PC-3 (cell line): ENCODE results near the gene ASB7. TPM values are rescaled to one million over a fixed set of nuclear protein-coding genes. Genes with fewer than 3 reads are reported as not detected.

Source experiments
- ATAC-seq: fragments of 200-7000 bp; cut with Tn5 transposase; 2 replicates; pipeline ENCODE4 v1.9.1; 2020; ENCODE audit warnings: mild to moderate bottlenecking, moderate library complexity
- BruUV-seq: library from RNA; stranded (reverse); fragments of 400-500 nt; replicated peaks from 2 replicates; lab custom pipeline; 2021; lab: Mats Ljungman, UMichigan
- CTCF ChIA-PET: fragments of 300-600 bp; sonication (Branson Sonifier 250); formaldehyde crosslinking; loops from one replicate; lab custom pipeline; 2022; ENCODE audit warnings: antibody characterized with exemption; lab: Charles Lee
- POLR2A ChIA-PET: fragments of 300-600 bp; sonication (Branson Sonifier 250); formaldehyde crosslinking; loops from one replicate; lab custom pipeline; 2022; ENCODE audit warnings: antibody characterized with exemption; ENCODE audit not compliant: unreplicated experiment; lab: Charles Lee
- DNase-seq: peaks from one replicate; pipeline ENCODE4 v3.0.0-alpha.2; 2015
- H2AFZ ChIP-seq: fragments of 300-600 bp; sonication (generic); 2 replicates; pipeline ENCODE4 v1.6.0; 2016; ENCODE audit warnings: antibody characterized with exemption, low read length
- H3F3A ChIP-seq: fragments of 300-600 bp; sonication (generic); one replicate; pipeline ENCODE4 v1.6.0; 2017; ENCODE audit warnings: antibody characterized with exemption, low read length, control low read depth, mild to moderate bottlenecking; ENCODE audit not compliant: unreplicated experiment
- H3K27ac ChIP-seq: fragments of 300-600 bp; sonication (generic); 2 replicates; pipeline ENCODE4 v1.5.1; 2016; ENCODE audit warnings: mild to moderate bottlenecking, low read length
- H3K27me3 ChIP-seq: fragments of 300-600 bp; sonication (generic); 2 replicates; pipeline ENCODE4 v1.6.1; 2016; ENCODE audit warnings: low read length, mixed read lengths
- H3K36me3 ChIP-seq: fragments of 300-600 bp; sonication (generic); 2 replicates; pipeline ENCODE4 v1.6.1; 2016; ENCODE audit warnings: low read depth, mixed run types, low read length, mixed read lengths
- H3K4me1 ChIP-seq: fragments of 300-600 bp; sonication (generic); 2 replicates; pipeline ENCODE4 v1.5.1; 2016; ENCODE audit warnings: low read length; ENCODE audit not compliant: insufficient read depth
- H3K4me2 ChIP-seq: fragments of 300-600 bp; sonication (generic); 2 replicates; pipeline ENCODE4 v1.6.0; 2016; ENCODE audit warnings: low read length
- H3K4me3 ChIP-seq: fragments of 300-600 bp; sonication (generic); 2 replicates; pipeline ENCODE4 v1.5.1; 2016; ENCODE audit warnings: mild to moderate bottlenecking, low read length, mixed read lengths
- H3K79me2 ChIP-seq: fragments of 300-600 bp; sonication (generic); 2 replicates; pipeline ENCODE4 v1.6.1; 2017; ENCODE audit warnings: low read length, mixed read lengths
- H3K9ac ChIP-seq: fragments of 300-600 bp; sonication (generic); 2 replicates; pipeline ENCODE4 v1.6.0; 2016; ENCODE audit warnings: mild to moderate bottlenecking, low read length
- H3K9me2 ChIP-seq: fragments of 300-600 bp; sonication (generic); replicated peaks from 2 replicates; pipeline ENCODE4 v1.6.1; 2016; ENCODE audit warnings: mixed run types, low read length, mixed read lengths
- H3K9me3 ChIP-seq: fragments of 300-600 bp; sonication (generic); 2 replicates; pipeline ENCODE4 v1.6.1; 2016; ENCODE audit warnings: low read length, mixed read lengths
- H4K20me1 ChIP-seq: fragments of 300-600 bp; sonication (generic); 2 replicates; pipeline ENCODE4 v1.6.1; 2016; ENCODE audit warnings: low read length, mixed read lengths
- CTCF ChIP-seq: fragments of 300-600 bp; sonication (generic); conservative IDR thresholded peaks from 2 replicates; pipeline ENCODE4 v1.5.1; 2017; ENCODE audit warnings: antibody characterized with exemption, low read depth, mild to moderate bottlenecking, low read length
- EZH2 ChIP-seq: fragments of 300-600 bp; sonication (generic); IDR thresholded peaks from one replicate; pipeline ENCODE4 v1.6.1; 2017; ENCODE audit warnings: antibody characterized with exemption, mild to moderate bottlenecking, low read length; ENCODE audit not compliant: unreplicated experiment
- EZH2phosphoT487 ChIP-seq: fragments of 300-600 bp; sonication (generic); IDR thresholded peaks from 2 replicates; pipeline ENCODE4 v1.6.1; 2018; ENCODE audit warnings: mild to moderate bottlenecking, antibody characterized with exemption, low read length, borderline replicate concordance
- intact Hi-C: fragments of 100-400 bp; cut with micrococcal nuclease; formaldehyde crosslinking; loops from 2 replicates; pipeline ENCODE4 v1.9.0; 2023
- total RNA-seq: library from RNA; depleted of rRNA; stranded (reverse); fragments of >200 nt; gene quantifications from 2 replicates; pipeline ENCODE4 v1.2.3, GENCODE V29; 2014

Gene ASB7
- total RNA-seq, 1 experiment from 2014 or later: 7.8 TPM

DNA sequence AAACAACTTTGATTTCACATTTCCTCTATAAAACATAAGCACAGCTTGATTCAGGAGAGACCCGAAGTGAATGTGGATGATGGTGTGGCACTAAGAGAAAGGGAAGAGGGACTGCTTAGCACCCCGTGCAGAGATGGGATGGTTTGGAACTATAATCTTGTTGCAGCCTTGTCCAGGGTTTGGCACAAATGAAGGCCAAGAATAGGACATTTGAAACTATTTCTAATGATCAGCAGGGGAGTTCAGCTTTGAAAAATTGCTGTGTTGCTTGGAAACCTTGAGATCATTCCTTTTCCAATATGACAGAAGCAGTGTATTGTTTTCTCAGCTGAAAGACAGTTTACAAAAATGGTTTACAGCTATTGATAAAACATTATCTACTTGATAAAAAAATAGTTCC is 49.7 kb downstream of the ASB7 start:
- Histone ChIP-seq H3K9me3 (no peaks in the 10 kb centered on the region), H3K4me2 (no peak overlapping the region), H3K4me3 (no peak overlapping the region), H3K79me2 (no peaks in the 10 kb centered on the region), H3K27ac (no peak overlapping the region), H4K20me1 (no peaks in the 10 kb centered on the region), H3F3A (no peaks in the 10 kb centered on the region), H3K4me1 (no peaks in the 10 kb centered on the region), H3K9me2 (no peaks in the 10 kb centered on the region), H3K27me3 (no peaks in the 10 kb centered on the region), H3K36me3 (no peaks in the 10 kb centered on the region), H3K9ac (no peak overlapping the region), H2AFZ (no peak overlapping the region)
- BruUV-seq: no TSS peak
- POLR2A ChIA-PET: no interaction called here
- DNase-seq: no peak
- CTCF ChIA-PET: no interaction called here
- ATAC-seq: no peak
- no peak for TF ChIP-seq CTCF
- no peak for TF ChIP-seq EZH2phosphoT487
- TF ChIP-seq EZH2: no peak
- intact Hi-C loops: no loop called here

- intact Hi-C loops: no loop called here
- H3K4me2 ChIP-seq: no peak overlapping the region
- no peaks in the 10 kb centered on the region for H3K27me3 ChIP-seq
- no peaks in the 10 kb centered on the region for H3K79me2 ChIP-seq
- no peaks in the 10 kb centered on the region for H3F3A ChIP-seq
- POLR2A ChIA-PET: no interaction called here
- no peak overlapping the region for H3K27ac ChIP-seq
- no peak for DNase-seq
- no peaks in the 10 kb centered on the region for H4K20me1 ChIP-seq
- no peak overlapping the region for H3K4me3 ChIP-seq
- no peaks in the 10 kb centered on the region for H3K9me3 ChIP-seq
- CTCF ChIA-PET: no interaction called here
- no peaks in the 10 kb centered on the region for H3K4me1 ChIP-seq
- no peaks in the 10 kb centered on the region for H3K9me2 ChIP-seq
- BruUV-seq: no TSS peak
- no peak for TF ChIP-seq EZH2
- TF ChIP-seq CTCF: no peak
- no peak for TF ChIP-seq EZH2phosphoT487
- H2AFZ ChIP-seq: no peak overlapping the region
- H3K36me3 ChIP-seq: no peaks in the 10 kb centered on the region
- no peak for ATAC-seq
- H3K9ac ChIP-seq: no peak overlapping the region
Observed at GRCh38 chr15:100653608-100654007, 51.2 kb downstream of the ASB7 start.

GRCh38 chr15:100658895-100659294 is 56.5 kb downstream of the ASB7 start:
- intact Hi-C loops: no loop called here
- H3K4me3 ChIP-seq: no peak overlapping the region
- no peak overlapping the region for H3K9ac ChIP-seq
- no TSS peak for BruUV-seq
- H3K4me2 ChIP-seq: no peak overlapping the region
- no peak overlapping the region for H2AFZ ChIP-seq
- H3K79me2 ChIP-seq: no peaks in the 10 kb centered on the region
- no peaks in the 10 kb centered on the region for H3K36me3 ChIP-seq
- CTCF ChIA-PET: no interaction called here
- no peak for TF ChIP-seq CTCF
- TF ChIP-seq EZH2phosphoT487: no peak
- no peak for TF ChIP-seq EZH2
- no peak overlapping the region for H3K27ac ChIP-seq
- no peaks in the 10 kb centered on the region for H3F3A ChIP-seq
- no peak for ATAC-seq
- H3K27me3 ChIP-seq: no peaks in the 10 kb centered on the region
- no peaks in the 10 kb centered on the region for H3K9me3 ChIP-seq
- H3K9me2 ChIP-seq: no peaks in the 10 kb centered on the region
- POLR2A ChIA-PET: interaction anchor here (0.5 kb wide), 1 partner anchor 800 kb away, joined by 3 read pairs; no protein-coding TSS in a partner anchor
- no peak for DNase-seq
- H3K4me1 ChIP-seq: no peaks in the 10 kb centered on the region
- no peaks in the 10 kb centered on the region for H4K20me1 ChIP-seq
